HEK293 (cell line): Measurements from ENCODE around the gene REN.
A peak's percentile ranks its signal among the peaks of the same experiment; 100 is the strongest.

ENCODE experiments used
- CTCF ChIA-PET: fragments of 350-600 bp; formaldehyde crosslinking; extraction: SDS; loops from one replicate; lab custom pipeline; 2021; ENCODE audit warnings: antibody characterized with exemption; lab: Yijun Ruan, JAX
- POLR2A ChIA-PET: fragments of 300-600 bp; formaldehyde crosslinking; extraction: SDS; loops from one replicate; lab custom pipeline; 2020; ENCODE audit warnings: antibody characterized with exemption, inconsistent platforms; lab: Yijun Ruan, JAX
- H3K27ac ChIP-seq: fragments of 200-500 bp; sonication (Bioruptor generic); 2 replicates; pipeline ENCODE4 v1.5.1; 2014; ENCODE audit warnings: low read depth, low read length, control low read depth, inconsistent platforms; ENCODE audit errors: extremely low read depth
- H3K36me3 ChIP-seq, 2 experiments: fragments of 200-500 bp in 1 of 2; sonication (Bioruptor generic) in 1 of 2; 1 replicate in 1 of 2; 2 replicates in 1 of 2; pipeline ENCODE4 v1.5.1; 2014 to 2017; ENCODE audit warnings: inconsistent platforms in 2 of 2, low read length in 2 of 2; ENCODE audit not compliant: control insufficient read depth in 2 of 2, insufficient read depth in 1 of 2
- H3K4me1 ChIP-seq: fragments of 200-500 bp; sonication (Bioruptor generic); 2 replicates; pipeline ENCODE4 v1.5.1; 2014; ENCODE audit warnings: mild to moderate bottlenecking, low read length, inconsistent platforms; ENCODE audit not compliant: control insufficient read depth, insufficient read depth
- H3K4me3 ChIP-seq: 2 replicates; pipeline ENCODE4 v1.5.1; 2011; ENCODE audit warnings: low read depth, mild to moderate bottlenecking, control low read depth, low read length, moderate library complexity
- H3K9me3 ChIP-seq: fragments of 200-500 bp; sonication (Bioruptor generic); 2 replicates; pipeline ENCODE4 v1.5.1; 2014; ENCODE audit warnings: low read depth, low read length, inconsistent platforms; ENCODE audit not compliant: control insufficient read depth, insufficient read depth
- EGR2 ChIP-seq: fragments of 450-650 bp; formaldehyde crosslinking; IDR thresholded peaks from 2 replicates; pipeline ENCODE4 v1.5.1; 2016; ENCODE audit warnings: low read depth, missing biosample characterization, missing genetic modification characterization
- INSM2 ChIP-seq: fragments of 450-650 bp; formaldehyde crosslinking; IDR thresholded peaks from 2 replicates; pipeline ENCODE4 v1.5.1; 2016; ENCODE audit warnings: missing biosample characterization, missing genetic modification characterization
- MEIS1 ChIP-seq: sonication (generic); formaldehyde crosslinking; IDR thresholded peaks from 2 replicates; pipeline ENCODE4 v1.8.1; 2022; ENCODE audit warnings: missing genetic modification reagents, mild to moderate bottlenecking, borderline replicate concordance
- ZFHX2 ChIP-seq: fragments of 450-650 bp; formaldehyde crosslinking; conservative IDR thresholded peaks from 2 replicates; pipeline ENCODE4 v1.5.1; 2016; ENCODE audit warnings: missing biosample characterization, missing genetic modification characterization
- ZFP69B ChIP-seq: fragments of 450-650 bp; formaldehyde crosslinking; IDR thresholded peaks from 2 replicates; pipeline ENCODE4 v1.5.1; 2016; ENCODE audit warnings: missing biosample characterization, missing genetic modification characterization
- ZNF140 ChIP-seq: fragments of 450-650 bp; formaldehyde crosslinking; IDR thresholded peaks from 2 replicates; pipeline ENCODE4 v1.5.1; 2016; ENCODE audit warnings: missing biosample characterization, missing genetic modification characterization
- ZNF221 ChIP-seq: fragments of 450-650 bp; formaldehyde crosslinking; IDR thresholded peaks from 2 replicates; pipeline ENCODE4 v1.5.1; 2017; ENCODE audit warnings: missing biosample characterization, missing genetic modification characterization, borderline replicate concordance
- ZNF266 ChIP-seq: fragments of 450-650 bp; formaldehyde crosslinking; IDR thresholded peaks from 2 replicates; pipeline ENCODE4 v1.5.1; 2016; ENCODE audit warnings: missing biosample characterization, missing genetic modification characterization, low read depth
- ZNF274 ChIP-seq, 2 experiments: fragments of 200-500 bp in 1 of 2; fragments of 450-650 bp in 1 of 2; sonication (Bioruptor generic) in 1 of 2; formaldehyde crosslinking in 1 of 2; IDR thresholded peaks; 2 replicates each; pipeline versions ENCODE4 v1.5.1 to v1.6.1; 2014 to 2016; ENCODE audit warnings: borderline replicate concordance in 1 of 2, inconsistent platforms in 1 of 2, low read length in 1 of 2, missing biosample characterization in 1 of 2, missing genetic modification characterization in 1 of 2
- ZNF426 ChIP-seq: fragments of 450-650 bp; formaldehyde crosslinking; IDR thresholded peaks from 2 replicates; pipeline ENCODE4 v1.5.1; 2017; ENCODE audit warnings: missing biosample characterization, missing genetic modification characterization, mild to moderate bottlenecking, inconsistent platforms, moderate library complexity
- ZNF513 ChIP-seq: fragments of 450-650 bp; IDR thresholded peaks from 2 replicates; pipeline ENCODE4 v1.5.1; 2018; ENCODE audit warnings: missing biosample characterization, missing genetic modification characterization
- ZNF610 ChIP-seq: fragments of 450-650 bp; formaldehyde crosslinking; IDR thresholded peaks from 2 replicates; pipeline ENCODE4 v1.5.1; 2016; ENCODE audit warnings: missing biosample characterization, missing genetic modification characterization, borderline replicate concordance
- ZNF658 ChIP-seq: fragments of 450-650 bp; formaldehyde crosslinking; IDR thresholded peaks from 2 replicates; pipeline ENCODE4; 2016; ENCODE audit warnings: missing biosample characterization, missing genetic modification characterization
- TF ChIP-seq, protein P1 (sequence below): fragments of 450-650 bp; formaldehyde crosslinking; IDR thresholded peaks from 2 replicates; pipeline ENCODE4 v1.5.1; 2016; ENCODE audit warnings: missing biosample characterization, missing genetic modification characterization
- TF ChIP-seq, protein P2 (sequence below): fragments of 450-650 bp; formaldehyde crosslinking; IDR thresholded peaks from 2 replicates; pipeline ENCODE4 v1.5.1; 2016; ENCODE audit warnings: missing biosample characterization, missing genetic modification characterization

The REN gene

DNA sequence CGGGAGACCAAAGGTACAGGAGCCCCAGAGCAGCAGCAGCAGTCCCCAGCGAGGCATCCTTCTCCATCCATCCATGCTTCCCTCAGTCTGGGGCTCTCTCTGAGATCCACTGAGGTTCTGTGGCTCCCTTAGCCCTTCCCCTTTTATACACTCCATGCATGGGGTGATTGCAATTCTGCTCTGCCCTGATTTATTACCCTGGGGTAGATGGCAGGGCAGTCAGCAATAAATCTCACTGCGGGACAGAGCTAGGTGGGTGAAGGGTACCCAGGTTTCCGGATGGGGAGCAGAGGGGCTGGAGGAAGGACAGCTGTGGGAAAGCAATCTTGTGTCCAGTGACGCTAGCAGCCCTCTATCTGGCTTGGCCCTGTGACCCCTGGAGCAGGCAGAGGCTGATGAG, at the start of gene REN:
Gene REN (minus strand): TSS at position 119 of the 400 bp plus-strand sequence. CDS start 44 bp downstream, at position 75.
- no peak within 1 kb of the TSS for H3K4me3 ChIP-seq
- H3K4me1 ChIP-seq = no peaks in the 10 kb centered on the region
- no peaks in the 10 kb centered on the region for H3K36me3 ChIP-seq
- H3K9me3 ChIP-seq = no peaks in the 10 kb centered on the region
- TF ChIP-seq ZNF426 (tag by site-specific recombination) (no peak), ZNF140 (tag by site-specific recombination) (peak; percentile 39; the same call in 1 of the 2 replicates), INSM2 (tag by site-specific recombination) (no peak), ZNF266 (tag by site-specific recombination) (no peak), ZNF658 (tag by site-specific recombination) (no peak), ZNF513 (tag by site-specific recombination) (no peak)
- TF ChIP-seq, protein P1, sequence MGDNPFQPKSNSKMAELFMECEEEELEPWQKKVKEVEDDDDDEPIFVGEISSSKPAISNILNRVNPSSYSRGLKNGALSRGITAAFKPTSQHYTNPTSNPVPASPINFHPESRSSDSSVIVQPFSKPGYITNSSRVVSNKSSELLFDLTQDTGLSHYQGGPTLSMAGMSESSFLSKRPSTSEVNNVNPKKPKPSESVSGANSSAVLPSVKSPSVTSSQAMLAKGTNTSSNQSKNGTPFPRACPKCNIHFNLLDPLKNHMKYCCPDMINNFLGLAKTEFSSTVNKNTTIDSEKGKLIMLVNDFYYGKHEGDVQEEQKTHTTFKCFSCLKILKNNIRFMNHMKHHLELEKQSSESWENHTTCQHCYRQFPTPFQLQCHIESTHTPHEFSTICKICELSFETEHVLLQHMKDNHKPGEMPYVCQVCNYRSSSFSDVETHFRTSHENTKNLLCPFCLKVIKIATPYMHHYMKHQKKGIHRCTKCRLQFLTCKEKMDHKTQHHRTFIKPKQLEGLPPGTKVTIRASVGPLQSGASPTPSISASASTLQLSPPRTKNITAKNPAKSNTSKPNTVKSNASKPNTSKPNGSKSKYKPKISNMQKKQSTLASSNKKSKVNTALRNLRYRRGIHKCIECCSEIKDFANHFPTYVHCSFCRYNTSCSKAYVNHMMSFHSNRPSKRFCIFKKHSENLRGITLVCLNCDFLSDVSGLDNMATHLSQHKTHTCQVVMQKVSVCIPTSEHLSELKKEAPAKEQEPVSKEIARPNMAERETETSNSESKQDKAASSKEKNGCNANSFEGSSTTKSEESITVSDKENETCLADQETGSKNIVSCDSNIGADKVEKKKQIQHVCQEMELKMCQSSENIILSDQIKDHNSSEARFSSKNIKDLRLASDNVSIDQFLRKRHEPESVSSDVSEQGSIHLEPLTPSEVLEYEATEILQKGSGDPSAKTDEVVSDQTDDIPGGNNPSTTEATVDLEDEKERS (tag by site-specific recombination) = no peak
- ChIA-PET CTCF (interaction anchor here (0.7 to 14.1 kb wide), 7 partner anchors 41 to 652 kb away, joined by 3 to 178 read pairs (median 5); partner anchors contain the start of gene PLEKHA6), POLR2A (interaction anchor here (0.6 kb wide), 1 partner anchor 1025 kb away, joined by 3 read pairs; no protein-coding TSS in a partner anchor)
- no peak within 1 kb of the TSS for H3K27ac ChIP-seq

DNA sequence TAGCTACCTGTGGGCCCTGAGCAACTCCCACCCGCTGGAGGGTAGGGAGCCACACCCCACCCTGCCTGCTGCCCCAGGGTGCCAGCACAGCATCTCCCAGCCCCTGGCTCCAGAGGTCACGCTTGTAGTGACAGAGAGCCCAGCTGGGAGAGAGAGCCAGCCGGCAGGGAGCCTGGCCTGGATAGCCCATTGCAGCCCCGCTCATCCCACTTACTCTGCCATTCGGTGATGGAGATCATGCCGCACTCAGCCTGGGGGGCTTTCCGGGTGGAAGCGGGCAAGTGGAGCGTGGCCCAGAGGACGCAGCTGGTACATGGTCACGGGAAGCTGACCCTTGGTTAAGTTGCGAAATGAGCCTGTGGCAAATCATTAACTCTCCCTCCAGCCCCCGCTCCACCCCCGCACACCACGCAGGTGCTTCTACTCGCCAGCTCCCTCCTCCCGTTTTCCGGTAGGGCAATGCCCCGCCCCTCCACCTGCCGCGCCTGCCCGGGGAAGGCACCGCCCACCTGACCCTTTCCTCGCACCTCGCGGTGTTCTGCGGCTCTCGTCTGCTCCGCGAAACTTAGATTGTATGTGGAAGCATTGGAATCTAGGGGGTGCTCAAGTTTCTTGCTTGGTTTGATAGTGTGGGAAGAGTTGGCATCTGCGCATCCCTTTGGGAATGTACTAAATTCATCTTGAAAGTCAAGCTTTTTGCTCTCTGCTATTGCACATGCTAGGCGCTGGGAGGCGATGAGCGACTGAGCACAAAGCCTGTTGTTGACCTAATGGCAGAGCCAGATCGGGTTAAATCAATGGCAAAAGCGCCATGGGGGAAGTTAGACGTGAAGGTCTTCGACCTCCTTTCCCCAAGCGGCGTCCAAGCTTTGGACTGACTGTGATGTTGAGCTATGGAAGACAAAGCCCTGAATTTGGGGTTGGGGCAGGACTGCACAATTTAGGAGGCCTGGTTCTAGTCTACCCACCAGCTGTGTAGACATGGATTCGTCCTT, 47.8 kb upstream of the REN start, which contains the start of gene GOLT1A:
Gene GOLT1A (minus strand): TSS at position 321 of the 995 bp plus-strand sequence. CDS start 82 bp downstream, at position 239.
- no peak within 1 kb of the TSS for H3K27ac ChIP-seq
- no peaks in the 10 kb centered on the region for H3K36me3 ChIP-seq
- peak; percentile 23; the same call in 1 of the 2 replicates for TF ChIP-seq ZFHX2 (tag by site-specific recombination)
- TF ChIP-seq ZFP69B = no peak
- TF ChIP-seq ZNF221 (tag by site-specific recombination) = no peak
- TF ChIP-seq MEIS1 = no peak
- no peak for TF ChIP-seq ZNF610 (tag by site-specific recombination)
- TF ChIP-seq EGR2 = peak; percentile 52
- TF ChIP-seq, protein P2, sequence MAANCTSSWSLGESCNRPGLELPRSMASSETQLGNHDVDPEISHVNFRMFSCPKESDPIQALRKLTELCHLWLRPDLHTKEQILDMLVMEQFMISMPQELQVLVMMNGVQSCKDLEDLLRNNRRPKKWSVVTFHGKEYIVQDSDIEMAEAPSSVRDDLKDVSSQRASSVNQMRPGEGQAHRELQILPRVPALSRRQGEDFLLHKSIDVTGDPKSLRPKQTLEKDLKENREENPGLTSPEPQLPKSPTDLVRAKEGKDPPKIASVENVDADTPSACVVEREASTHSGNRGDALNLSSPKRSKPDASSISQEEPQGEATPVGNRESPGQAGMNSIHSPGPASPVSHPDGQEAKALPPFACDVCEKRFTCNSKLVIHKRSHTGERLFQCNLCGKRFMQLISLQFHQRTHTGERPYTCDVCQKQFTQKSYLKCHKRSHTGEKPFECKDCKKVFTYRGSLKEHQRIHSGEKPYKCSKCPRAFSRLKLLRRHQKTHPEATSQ (tag by site-specific recombination) = no peak
- no peak for TF ChIP-seq ZNF274 (IDR thresholded peaks at IDR 0.05; ENCODE audit: low read length)
- no peak for TF ChIP-seq ZNF274 (tag by site-specific recombination; IDR thresholded peaks at IDR 0.05; ENCODE audit: borderline replicate concordance)
- no peaks in the 10 kb centered on the region for H3K9me3 ChIP-seq
- POLR2A ChIA-PET = interaction anchor here (0.6 to 0.8 kb wide), 2 partner anchors 10 to 115 kb away, joined by 3 to 5 read pairs; no protein-coding TSS in a partner anchor
- peak within 1 kb of the TSS; percentile 36 for H3K4me3 ChIP-seq
- H3K4me1 ChIP-seq = no peaks in the 10 kb centered on the region
- CTCF ChIA-PET = interaction anchor here (0.6 to 4.5 kb wide), 28 partner anchors 8 to 1924 kb away, joined by 3 to 49 read pairs (median 4); partner anchors contain the start of gene PLEKHA6
